Endothelial cell of umbilical vein (primary cell): Measurements from ENCODE around the gene APLN. TPM values are rescaled to one million over a fixed set of nuclear protein-coding genes. Genes with fewer than 3 reads are reported as not detected.

Source experiments
- BruUV-seq: library from RNA; stranded (reverse); fragments of 400-500 nt; replicated peaks from 2 replicates; lab custom pipeline; 2021; lab: Mats Ljungman, UMichigan
- CTCF ChIA-PET: fragments of 300-600, 350-600 bp; sonication (Branson Sonifier 250); formaldehyde crosslinking; loops from one replicate; lab custom pipeline; 2021; ENCODE audit warnings: antibody characterized with exemption, inconsistent platforms; lab: Charles Lee
- POLR2A ChIA-PET: fragments of 300-600, 350-600 bp; sonication (Branson Sonifier 250); formaldehyde crosslinking; loops from one replicate; lab custom pipeline; 2021; ENCODE audit warnings: antibody characterized with exemption, inconsistent platforms; lab: Charles Lee
- DNase-seq: peaks from one replicate; pipeline ENCODE4 v3.0.0-alpha.2; 2011; ENCODE audit warnings: low read depth, low spot score
- FAIRE-seq: peaks from 2 replicates; lab custom pipeline; 2011; peaks lifted over from hg19 to GRCh38; lab: Jason Lieb, UNC
- H2AFZ ChIP-seq: 2 replicates; pipeline ENCODE4 v1.6.0; 2012; ENCODE audit warnings: low read depth, low read length, control low read depth, inconsistent platforms
- H3K27ac ChIP-seq: 2 replicates; pipeline ENCODE4 v1.5.1; 2011; ENCODE audit warnings: low read depth, mild to moderate bottlenecking, control low read depth, low read length, moderate library complexity; ENCODE audit not compliant: insufficient read depth
- H3K27me3 ChIP-seq, 2 experiments: 2 replicates each; pipeline versions ENCODE4 v1.6.0 to v1.6.1; 2011; ENCODE audit warnings: low read length in 2 of 2, mixed read lengths in 1 of 2; ENCODE audit not compliant: control insufficient read depth in 2 of 2, insufficient read depth in 2 of 2
- H3K36me3 ChIP-seq, 2 experiments: 2 replicates in 1 of 2; 3 replicates in 1 of 2; pipeline ENCODE4 v1.5.1; 2011; ENCODE audit warnings: low read length in 2 of 2, mild to moderate bottlenecking in 1 of 2, moderate library complexity in 1 of 2; ENCODE audit not compliant: control insufficient read depth in 2 of 2, insufficient read depth in 2 of 2; ENCODE audit errors: extremely low read depth in 1 of 2
- H3K4me1 ChIP-seq: 3 replicates; pipeline ENCODE4 v1.5.1; 2011; ENCODE audit warnings: mild to moderate bottlenecking, low read length; ENCODE audit not compliant: control insufficient read depth, insufficient read depth; ENCODE audit errors: extremely low read depth
- H3K4me2 ChIP-seq: 2 replicates; pipeline ENCODE4 v1.6.1; 2011; ENCODE audit warnings: low read length, control low read depth, mixed read lengths; ENCODE audit not compliant: insufficient read depth
- H3K4me3 ChIP-seq, 3 experiments: fragments of 200-600 bp in 1 of 3; sonication (generic), shearing (Covaris generic) in 1 of 3; replicated peaks in 1 of 3; 2 replicates each; pipeline ENCODE4 v1.5.1; 2011 to 2016; ENCODE audit warnings: control low read depth in 3 of 3, low read length in 3 of 3, mild to moderate bottlenecking in 2 of 3, inconsistent platforms in 1 of 3, low read depth in 1 of 3, moderate library complexity in 1 of 3; ENCODE audit not compliant: insufficient read depth in 1 of 3
- H3K79me2 ChIP-seq: 2 replicates; pipeline ENCODE4 v1.6.0; 2012; ENCODE audit warnings: low read length, inconsistent platforms; ENCODE audit not compliant: control insufficient read depth, insufficient read depth
- H3K9ac ChIP-seq: replicated peaks from 2 replicates; pipeline ENCODE3; 2011; ENCODE audit warnings: low read length, control low read depth; ENCODE audit not compliant: insufficient read depth; ENCODE audit errors: extremely low read depth
- H3K9me1 ChIP-seq: replicated peaks from 3 replicates; pipeline ENCODE4 v1.6.0; 2011; ENCODE audit warnings: mild to moderate bottlenecking, low read length; ENCODE audit not compliant: control insufficient read depth, insufficient read depth; ENCODE audit errors: extremely low read depth
- H3K9me3 ChIP-seq: replicated peaks from 2 replicates; pipeline ENCODE4 v1.5.1; 2012; ENCODE audit warnings: low read length, inconsistent platforms; ENCODE audit not compliant: control insufficient read depth, insufficient read depth
- H4K20me1 ChIP-seq: replicated peaks from 2 replicates; pipeline ENCODE3; 2011; ENCODE audit warnings: mild to moderate bottlenecking, low read length; ENCODE audit not compliant: control insufficient read depth, insufficient read depth; ENCODE audit errors: extremely low read depth
- EZH2 ChIP-seq: IDR thresholded peaks from 2 replicates; pipeline ENCODE4 v1.6.1; 2012; ENCODE audit warnings: borderline replicate concordance, low read depth, mild to moderate bottlenecking, moderate library complexity, low read length, inconsistent platforms; ENCODE audit not compliant: severe bottlenecking
- FOS ChIP-seq: IDR thresholded peaks from 2 replicates; pipeline ENCODE4 v1.6.1; 2011; ENCODE audit warnings: mild to moderate bottlenecking, low read length, moderate library complexity, borderline replicate concordance; ENCODE audit not compliant: insufficient read depth
- GATA2 ChIP-seq: IDR thresholded peaks from 2 replicates; pipeline ENCODE4 v1.7.0; 2011; ENCODE audit warnings: low read depth, mild to moderate bottlenecking, moderate library complexity, mixed read lengths, low read length; ENCODE audit not compliant: insufficient read length, insufficient read depth
- JUN ChIP-seq: IDR thresholded peaks from 2 replicates; pipeline ENCODE4 v1.6.1; 2011; ENCODE audit warnings: borderline replicate concordance, low read depth; ENCODE audit not compliant: insufficient read length, insufficient read depth
- MYC ChIP-seq: IDR thresholded peaks from one replicate; pipeline ENCODE4 v1.6.1; 2011; ENCODE audit warnings: mild to moderate bottlenecking, low read depth, low read length
- POLR2A ChIP-seq: IDR thresholded peaks from 2 replicates; pipeline ENCODE4 v1.6.1; 2012; ENCODE audit warnings: low read depth, mild to moderate bottlenecking, control low read depth, low read length
- POLR2AphosphoS5 ChIP-seq: IDR thresholded peaks from 2 replicates; pipeline ENCODE4 v1.6.1; 2012; ENCODE audit warnings: low read depth, mild to moderate bottlenecking, control low read depth, low read length, moderate library complexity; ENCODE audit not compliant: insufficient read depth
- dilution Hi-C: fragments of 300-500 bp; cut with MboI; formaldehyde crosslinking; loops from one replicate; pipeline ENCODE4 v1.15.0; 2019; ENCODE audit warnings: low sequenced_read_pairs; ENCODE audit not compliant: extremely low pct_ligation_motif_present
- intact Hi-C: fragments of 100-400 bp; cut with micrococcal nuclease; formaldehyde crosslinking; loops from one replicate; pipeline ENCODE4 v1.10.0; 2022
- polyA plus RNA-seq, 4 experiments: library from polyadenylated mRNA; depleted of rRNA in 3 of 4; stranded (reverse) in 3 of 4; unstranded in 1 of 4; fragments of >200 nt; gene quantifications; 2 replicates each; pipeline versions ENCODE4 v1.2.1 to v1.2.3, GENCODE V29; 2011 to 2012; ENCODE audit warnings: missing spikeins in 1 of 4
- total RNA-seq: library from RNA; stranded (reverse); gene quantifications from 2 replicates; pipeline ENCODE4 v1.2.3, GENCODE V29; 2021
- TF ChIP-seq, protein P1 (sequence below), 2 donors: IDR thresholded peaks; 1 replicate in 1 of 2; 2 replicates in 1 of 2; pipeline ENCODE4 v1.5.1; 2011; ENCODE audit warnings: low read length in 2 of 2, mild to moderate bottlenecking in 2 of 2, moderate library complexity in 2 of 2, control low read depth in 1 of 2, inconsistent platforms in 1 of 2, low read depth in 1 of 2; ENCODE audit not compliant: insufficient read depth in 1 of 2; ENCODE audit errors: extremely low read depth in 1 of 2
- TF ChIP-seq, protein P2 (sequence below): IDR thresholded peaks from 2 replicates; pipeline ENCODE4 v1.6.1; 2011; ENCODE audit not compliant: insufficient read depth, insufficient read length

The APLN gene
- total and polyA plus RNA-seq, 2 donors (not counting 3 experiments of a cell fraction or from before 2014, with no cell fraction given) = 230 to 466 TPM

DNA sequence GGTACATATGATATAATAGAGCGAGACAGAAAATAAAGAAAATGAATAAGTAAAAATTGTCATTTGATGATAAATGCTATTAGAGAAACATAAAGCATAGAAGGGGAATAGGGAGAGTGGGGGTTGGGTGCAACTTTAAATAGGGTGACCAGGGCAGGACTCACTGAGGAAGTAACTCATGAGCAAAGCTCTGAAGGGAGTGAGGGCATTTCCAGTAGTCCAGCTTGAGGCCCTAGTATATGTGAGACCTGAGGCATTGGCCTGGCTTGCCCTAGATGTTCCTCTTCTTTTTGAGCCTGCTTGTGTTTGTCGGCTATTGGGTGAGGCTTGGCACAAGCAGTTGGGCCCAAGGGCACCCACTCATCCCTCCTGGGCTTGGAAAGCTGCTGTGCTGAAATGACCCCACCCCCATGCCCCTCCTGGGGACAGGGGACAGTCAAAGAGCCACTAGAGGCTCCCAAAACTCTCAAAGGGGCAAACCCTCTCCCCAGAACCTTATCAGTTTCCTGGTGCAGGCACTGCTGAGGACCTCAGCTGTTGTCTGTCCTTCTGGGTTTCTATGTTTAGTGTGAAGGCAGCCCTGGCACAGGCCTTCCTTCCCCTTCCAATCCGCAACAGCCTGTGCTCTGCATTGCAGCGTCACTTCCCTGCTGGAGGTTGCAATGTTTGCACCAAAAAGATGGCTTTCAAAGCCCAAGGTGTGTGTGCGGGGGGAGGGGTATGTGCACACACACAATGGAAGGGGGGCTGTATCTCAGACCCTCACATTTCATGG, 40.1 kb downstream of the APLN start:
- Histone ChIP-seq H3K4me1 (peaks cover 8% of the 10 kb centered on the region), H3K36me3 (no peaks in the 10 kb centered on the region), H3K9me1 (no peaks in the 10 kb centered on the region), H2AFZ (no peak overlapping the region), H3K79me2 (no peaks in the 10 kb centered on the region), H4K20me1 (no peaks in the 10 kb centered on the region), H3K9ac (no peak overlapping the region), H3K27ac (peak overlapping the region; percentile 28), H3K4me2 (no peak overlapping the region), H3K27me3 (no peaks in the 10 kb centered on the region), H3K9me3 (no peaks in the 10 kb centered on the region), H3K4me3 (no peak overlapping the region)
- CTCF ChIA-PET = no interaction called here
- POLR2A ChIA-PET = no interaction called here
- BruUV-seq = no TSS peak
- intact Hi-C loops (loop anchor here (1.0 kb wide), 1 partner anchor 8 kb away; no protein-coding TSS in a partner anchor), dilution Hi-C loops (no loop called here)
- peak; percentile 63 for FAIRE-seq
- no peak for TF ChIP-seq POLR2A
- no peak for TF ChIP-seq FOS
- TF ChIP-seq MYC = no peak
- TF ChIP-seq EZH2 = no peak
- TF ChIP-seq GATA2 = no peak
- no peak for DNase-seq

DNA sequence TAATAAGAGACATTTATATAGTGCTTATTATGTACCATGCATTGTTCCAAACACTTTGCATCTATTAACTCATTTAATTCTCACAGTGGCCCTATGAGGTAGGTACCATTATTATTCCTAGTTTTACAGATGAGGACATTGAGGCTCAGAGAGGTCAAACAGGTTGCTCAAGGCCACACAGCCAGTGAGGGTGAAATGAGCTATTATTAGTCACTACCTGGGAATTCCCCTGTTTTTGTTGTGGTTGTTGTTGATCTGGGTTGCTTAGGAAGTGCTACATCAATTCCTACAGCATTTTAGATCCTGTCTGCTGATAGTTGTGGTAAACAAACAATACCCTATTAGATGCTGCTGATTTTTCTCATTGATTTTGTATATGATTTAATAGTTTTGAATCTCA, 41.2 kb downstream of the APLN start:
- H4K20me1 ChIP-seq = no peaks in the 10 kb centered on the region

More for the DNA sequence above, 41.2 kb downstream of the APLN start:
- Histone ChIP-seq H3K9me3 (no peaks in the 10 kb centered on the region), H2AFZ (no peak overlapping the region), H3K36me3 (no peaks in the 10 kb centered on the region), H3K4me1 (peaks cover 8% of the 10 kb centered on the region), H3K9me1 (no peaks in the 10 kb centered on the region), H3K27ac (peak overlapping the region; percentile 28), H3K4me3 (no peak overlapping the region), H3K79me2 (no peaks in the 10 kb centered on the region), H3K4me2 (no peak overlapping the region), H3K27me3 (no peaks in the 10 kb centered on the region), H3K9ac (no peak overlapping the region)
- ChIA-PET POLR2A (no interaction called here), CTCF (no interaction called here)
- DNase-seq (peak; percentile 13), FAIRE-seq (no peak)
- BruUV-seq = no TSS peak
- TF ChIP-seq MYC (no peak), POLR2AphosphoS5 (no peak), EZH2 (no peak), FOS (no peak), GATA2 (no peak), POLR2A (no peak), JUN (no peak)
- TF ChIP-seq, protein P1, sequence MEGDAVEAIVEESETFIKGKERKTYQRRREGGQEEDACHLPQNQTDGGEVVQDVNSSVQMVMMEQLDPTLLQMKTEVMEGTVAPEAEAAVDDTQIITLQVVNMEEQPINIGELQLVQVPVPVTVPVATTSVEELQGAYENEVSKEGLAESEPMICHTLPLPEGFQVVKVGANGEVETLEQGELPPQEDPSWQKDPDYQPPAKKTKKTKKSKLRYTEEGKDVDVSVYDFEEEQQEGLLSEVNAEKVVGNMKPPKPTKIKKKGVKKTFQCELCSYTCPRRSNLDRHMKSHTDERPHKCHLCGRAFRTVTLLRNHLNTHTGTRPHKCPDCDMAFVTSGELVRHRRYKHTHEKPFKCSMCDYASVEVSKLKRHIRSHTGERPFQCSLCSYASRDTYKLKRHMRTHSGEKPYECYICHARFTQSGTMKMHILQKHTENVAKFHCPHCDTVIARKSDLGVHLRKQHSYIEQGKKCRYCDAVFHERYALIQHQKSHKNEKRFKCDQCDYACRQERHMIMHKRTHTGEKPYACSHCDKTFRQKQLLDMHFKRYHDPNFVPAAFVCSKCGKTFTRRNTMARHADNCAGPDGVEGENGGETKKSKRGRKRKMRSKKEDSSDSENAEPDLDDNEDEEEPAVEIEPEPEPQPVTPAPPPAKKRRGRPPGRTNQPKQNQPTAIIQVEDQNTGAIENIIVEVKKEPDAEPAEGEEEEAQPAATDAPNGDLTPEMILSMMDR (IDR thresholded peaks at IDR 0.05; ENCODE audit: extremely low read depth in 1 of 2, insufficient read depth in 1 of 2, low read depth in 1 of 2, low read length in 2 of 2) = no peak
- TF ChIP-seq, protein P2, sequence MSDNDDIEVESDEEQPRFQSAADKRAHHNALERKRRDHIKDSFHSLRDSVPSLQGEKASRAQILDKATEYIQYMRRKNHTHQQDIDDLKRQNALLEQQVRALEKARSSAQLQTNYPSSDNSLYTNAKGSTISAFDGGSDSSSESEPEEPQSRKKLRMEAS = no peak
- dilution Hi-C loops = no loop called here
- intact Hi-C loops = no loop called here
